Measurements from ENCODE around the gene ENOX2.
"Not testable (repeated sequence)": the region's sequence is repeated elsewhere in the genome, so short reads cannot be mapped to it uniquely, and the experiment has no call there.

ENOX2 gene

DNA sequence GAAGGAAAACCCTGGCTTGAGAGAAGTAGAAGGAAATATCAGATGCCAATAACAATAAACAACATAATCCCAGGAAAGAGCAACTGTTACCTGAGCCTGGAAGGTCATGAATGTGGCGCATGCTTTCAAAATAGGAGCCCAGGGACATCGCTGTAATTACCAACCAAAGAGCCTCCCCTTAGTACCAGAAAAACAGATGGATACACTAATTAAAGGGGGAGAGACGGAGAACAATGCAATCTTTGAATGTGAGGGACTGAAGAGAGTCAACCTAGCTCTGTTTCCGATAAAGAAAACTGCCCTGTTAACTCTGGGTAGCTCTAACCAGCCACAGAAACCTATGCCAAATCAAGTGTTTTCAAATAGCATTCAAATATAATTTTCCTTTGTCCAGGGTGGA is 161.4 kb downstream of the ENOX2 start:
- DNase-seq: no peak

DNA sequence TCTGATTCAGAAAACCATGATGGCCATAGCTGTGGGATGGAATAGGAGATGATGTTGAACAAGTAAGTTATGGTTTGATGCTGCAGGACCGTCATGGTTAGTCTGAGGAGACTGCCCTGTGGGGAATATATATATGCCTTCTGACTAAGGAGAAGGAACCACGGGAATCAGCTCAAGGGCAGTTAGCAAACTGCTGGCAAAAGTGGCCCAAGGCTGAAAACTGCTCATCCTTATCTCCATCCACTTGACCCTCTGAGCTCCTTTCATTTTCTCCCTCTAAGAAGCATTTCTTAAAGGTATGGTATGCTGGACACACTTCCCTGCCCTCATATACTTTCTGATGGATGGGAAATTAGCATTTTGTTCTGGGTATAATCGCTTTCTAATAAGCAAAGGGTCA is 161.9 kb downstream of the ENOX2 start:
- no peak for DNase-seq

DNA sequence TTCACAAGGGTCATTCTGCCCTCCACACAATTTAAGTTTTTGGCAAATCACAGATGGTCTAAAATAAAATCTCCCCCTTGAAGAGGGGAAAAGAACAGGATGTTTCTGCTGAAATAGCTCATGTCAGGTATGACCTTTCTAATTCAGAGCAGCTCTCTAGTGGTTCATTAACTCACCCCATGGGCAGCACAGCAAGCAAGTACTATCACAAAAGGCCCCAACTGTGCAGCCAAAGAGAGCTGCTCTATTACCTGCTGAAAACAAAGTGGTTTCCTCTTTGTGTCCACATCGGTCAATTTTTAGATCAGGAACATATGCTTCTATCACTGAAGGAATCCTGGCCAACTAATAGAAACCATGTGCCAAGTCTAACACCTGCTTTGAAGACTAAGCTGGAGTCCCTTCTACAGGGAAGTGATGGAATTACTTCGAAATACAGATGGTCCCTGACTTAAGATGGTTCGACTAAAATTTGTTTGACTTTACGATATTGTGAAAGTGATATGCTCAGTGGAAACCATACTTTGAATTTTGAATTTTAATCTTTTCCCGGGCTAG is 164.3 kb downstream of the ENOX2 start:
- no peak for DNase-seq

DNA sequence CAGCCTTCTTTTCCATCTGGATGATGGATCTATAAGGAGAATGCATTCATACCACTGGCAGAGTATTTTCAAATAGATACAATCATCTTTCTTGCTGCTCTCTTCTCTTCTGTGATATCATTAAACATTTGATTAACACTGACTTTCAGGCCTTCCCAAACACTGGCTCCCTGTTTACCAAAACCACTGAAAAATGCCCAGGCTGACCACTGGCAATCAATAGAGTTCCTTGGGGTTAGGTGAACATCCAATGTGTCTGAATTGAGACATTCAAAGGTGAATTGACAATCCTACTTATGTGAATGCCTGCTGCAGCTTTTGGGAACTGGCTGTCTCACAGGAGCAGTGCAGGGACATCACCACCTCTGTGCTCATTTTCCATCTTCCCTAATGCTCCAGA is 168.3 kb downstream of the ENOX2 start:
- no peak for DNase-seq

DNA sequence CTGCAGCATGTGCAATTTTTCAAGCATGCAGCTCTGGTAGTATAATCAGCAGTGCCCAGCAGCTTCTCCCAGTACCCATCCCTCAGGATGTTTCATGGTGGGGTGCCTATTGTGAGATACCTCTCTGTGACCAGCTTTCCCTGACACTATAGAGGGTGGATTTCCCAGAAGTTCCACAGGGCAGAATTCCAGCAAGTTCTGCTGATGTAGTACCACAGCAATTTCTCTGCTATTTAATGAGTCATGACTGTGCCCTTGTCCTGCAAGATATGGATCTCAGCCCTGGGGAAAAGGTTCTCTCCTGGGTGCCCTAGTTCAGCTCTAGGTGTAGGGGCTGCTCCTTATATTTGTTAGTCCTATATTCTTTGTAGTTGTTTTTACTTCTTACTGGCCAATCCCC is 174.8 kb downstream of the ENOX2 start:
- DNase-seq: no peak

DNA sequence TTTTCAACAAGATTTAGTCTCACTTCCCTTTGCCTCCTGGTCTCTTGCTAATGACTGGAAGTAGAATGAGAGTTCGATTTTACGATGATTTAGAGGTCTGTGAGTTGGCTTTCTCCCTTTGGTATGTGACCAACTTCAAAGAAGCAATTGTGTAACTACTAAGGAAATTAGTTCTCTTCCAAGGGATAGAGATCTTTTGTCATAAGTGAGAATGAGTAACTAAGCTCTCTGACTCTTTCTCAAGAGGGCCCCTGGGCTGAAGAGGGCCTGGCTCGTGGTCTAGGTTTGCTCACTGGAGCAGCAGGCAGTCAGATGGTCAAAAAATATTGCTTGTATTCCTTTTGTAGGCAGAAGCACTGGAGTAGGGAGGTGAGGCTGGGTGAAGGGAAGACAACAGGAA is 176.3 kb downstream of the ENOX2 start:
- no peak for DNase-seq

DNA sequence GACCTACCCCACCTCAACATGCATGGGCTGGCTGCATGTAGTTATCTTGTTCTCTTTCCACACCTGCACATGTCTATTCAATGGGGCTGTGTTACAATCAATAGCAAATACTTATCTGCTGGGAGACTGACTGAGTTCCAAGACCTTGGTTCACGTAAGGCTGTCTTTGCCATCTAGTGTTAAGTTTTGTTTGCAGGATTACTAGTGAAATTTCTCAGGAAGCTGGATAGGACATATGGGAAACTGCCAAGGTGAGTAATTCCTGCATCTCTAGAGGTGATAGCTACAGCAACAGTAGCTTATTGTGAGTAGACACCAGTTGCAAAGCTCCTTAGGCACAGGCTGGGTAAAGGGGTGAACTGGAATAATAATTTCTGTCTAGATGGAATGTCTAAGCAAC is 177.5 kb downstream of the ENOX2 start:
- DNase-seq: no peak

DNA sequence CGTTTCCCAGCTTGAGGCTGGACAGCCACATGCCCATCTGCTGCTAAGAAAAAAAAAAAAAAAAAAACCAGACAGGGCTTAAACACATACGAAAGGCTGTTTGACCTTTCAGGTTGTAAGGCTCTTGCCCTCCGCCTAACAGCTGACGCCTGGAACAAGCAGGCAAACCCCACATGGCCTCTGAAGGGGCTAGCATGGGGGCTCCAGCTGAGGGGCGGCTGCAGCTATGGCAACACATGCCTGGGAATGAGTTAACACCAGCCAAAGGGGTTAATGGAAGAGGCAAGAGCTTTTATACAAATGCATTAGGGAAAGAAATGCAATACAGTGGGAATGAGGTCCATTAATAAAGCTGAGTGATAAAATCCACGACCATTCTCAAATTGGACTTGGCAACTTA is 183.6 kb downstream of the ENOX2 start:
- no peak for DNase-seq

DNA sequence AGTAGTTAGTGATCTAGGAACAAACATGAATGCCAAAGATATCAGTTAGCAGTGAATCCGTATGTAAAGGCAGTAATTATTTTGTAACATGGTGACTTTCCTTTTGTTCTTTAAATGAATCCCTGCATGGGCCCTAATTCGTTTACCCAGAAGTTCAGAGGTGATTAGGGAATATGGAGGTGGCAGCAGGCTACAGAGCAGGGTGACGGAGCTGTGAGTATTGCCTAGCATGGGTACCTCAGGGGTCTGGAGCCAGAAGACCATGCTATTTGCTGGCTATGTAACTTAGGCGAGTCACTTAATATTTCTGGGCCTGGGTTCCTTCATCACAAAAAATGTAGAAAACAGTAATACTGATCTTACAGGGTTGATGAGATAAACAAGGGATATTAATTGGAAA is 184.9 kb downstream of the ENOX2 start:
- no peak for DNase-seq

DNA sequence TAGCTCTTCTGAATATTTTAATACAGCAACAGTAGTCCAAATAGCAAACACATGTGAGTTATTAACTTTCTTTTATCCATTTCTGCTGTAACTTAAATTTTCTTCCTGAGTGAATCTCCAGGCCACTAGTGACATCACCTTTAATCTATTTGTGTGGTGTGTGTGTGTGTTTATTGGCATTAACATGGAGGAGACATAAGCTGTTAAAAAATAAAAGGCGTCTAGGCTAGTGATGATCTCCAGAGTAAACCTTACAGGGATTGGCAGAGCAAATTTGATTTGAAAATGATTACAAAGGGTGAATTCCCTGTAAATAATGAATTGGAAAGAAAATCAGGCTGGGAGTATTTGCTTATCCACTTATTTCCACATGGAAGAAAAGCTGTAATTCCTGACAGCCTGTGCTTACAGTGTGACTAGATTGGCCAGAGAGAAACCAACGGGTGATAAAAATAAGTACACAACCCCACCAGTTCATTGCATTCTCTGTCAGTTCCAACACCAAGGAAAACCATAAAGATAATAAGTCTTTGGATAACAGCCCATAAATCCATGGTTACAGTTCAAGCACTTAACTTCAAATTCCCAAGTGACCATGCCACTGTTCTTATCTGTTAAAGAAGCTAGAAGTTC is 186.1 kb downstream of the ENOX2 start:
- DNase-seq: no peak

DNA sequence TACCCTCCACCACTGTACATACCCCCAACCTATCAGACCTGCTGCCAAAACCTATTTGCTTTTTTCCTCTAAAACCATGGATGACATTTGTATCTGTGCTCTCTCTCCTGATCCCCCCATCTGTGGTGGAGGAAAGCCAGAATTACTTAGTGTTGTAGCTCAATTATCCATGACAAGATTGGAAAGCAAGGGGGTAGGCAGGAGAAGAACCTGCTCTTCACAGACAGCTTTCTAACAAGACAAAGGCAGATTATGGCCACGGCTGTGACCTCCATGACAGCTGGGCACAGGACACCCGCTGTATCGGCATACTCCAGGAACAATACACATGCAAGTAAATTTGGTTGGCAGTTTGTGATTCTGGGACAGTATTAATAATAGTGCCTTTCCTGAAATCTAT is 186.7 kb downstream of the ENOX2 start:
- no peak for DNase-seq

DNA sequence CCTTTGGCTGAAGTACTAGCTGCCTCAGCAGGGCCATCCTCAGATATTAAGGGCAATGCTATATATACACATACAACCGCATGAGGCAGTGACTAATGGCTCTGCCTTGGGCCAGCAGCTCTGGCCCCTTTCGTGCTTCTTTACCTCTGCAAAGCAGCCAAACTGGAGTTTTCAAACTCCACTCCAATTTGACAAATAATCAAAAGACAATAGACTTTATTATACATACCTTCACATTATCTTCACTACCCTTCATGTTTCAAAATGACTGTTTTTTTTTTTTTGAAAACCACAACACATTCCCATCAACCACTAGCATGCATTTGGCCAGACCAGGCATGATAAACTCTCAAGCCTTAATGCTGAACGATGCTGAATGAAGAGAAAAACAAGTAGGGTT is 187.7 kb downstream of the ENOX2 start:
- no peak for DNase-seq

DNA sequence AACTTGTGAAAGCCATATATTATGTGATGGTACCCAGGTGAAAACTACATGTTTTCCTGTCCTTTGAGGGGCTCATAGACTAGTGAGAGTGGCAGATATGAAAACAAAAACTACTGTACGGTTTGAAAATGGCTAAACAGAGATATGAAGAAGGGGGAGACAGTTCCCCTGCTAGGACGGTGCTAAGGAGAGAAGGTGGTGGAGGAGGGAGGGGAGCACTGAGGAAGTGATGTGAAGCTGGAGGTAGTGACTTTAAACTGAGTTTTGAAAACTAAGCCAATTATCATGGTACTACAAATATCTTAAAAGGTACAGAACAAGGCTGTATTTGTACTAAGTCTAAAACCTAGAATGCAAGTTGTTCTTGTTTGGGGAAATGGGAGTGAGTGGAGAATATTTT is 188.3 kb downstream of the ENOX2 start:
- no peak for DNase-seq

DNA sequence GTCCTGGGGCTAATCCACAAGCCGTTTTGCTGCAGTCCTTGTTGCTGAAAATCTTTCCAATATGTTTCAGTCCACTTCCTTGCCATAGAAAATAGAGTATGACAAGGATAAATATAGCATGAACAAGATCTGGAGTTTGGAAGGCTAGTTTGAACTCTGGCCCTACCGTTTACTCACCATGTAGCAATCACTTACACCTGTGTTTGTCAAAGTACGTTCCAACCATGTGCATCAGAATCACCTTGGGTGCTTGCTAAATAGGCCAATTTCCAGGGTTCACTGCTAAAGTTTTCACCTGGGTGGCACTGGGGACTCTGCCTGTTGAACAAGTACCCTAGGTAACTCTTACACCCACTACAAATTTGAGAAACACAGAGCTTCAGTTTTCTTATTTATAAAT is 188.9 kb downstream of the ENOX2 start:
- DNase-seq: no peak

DNA sequence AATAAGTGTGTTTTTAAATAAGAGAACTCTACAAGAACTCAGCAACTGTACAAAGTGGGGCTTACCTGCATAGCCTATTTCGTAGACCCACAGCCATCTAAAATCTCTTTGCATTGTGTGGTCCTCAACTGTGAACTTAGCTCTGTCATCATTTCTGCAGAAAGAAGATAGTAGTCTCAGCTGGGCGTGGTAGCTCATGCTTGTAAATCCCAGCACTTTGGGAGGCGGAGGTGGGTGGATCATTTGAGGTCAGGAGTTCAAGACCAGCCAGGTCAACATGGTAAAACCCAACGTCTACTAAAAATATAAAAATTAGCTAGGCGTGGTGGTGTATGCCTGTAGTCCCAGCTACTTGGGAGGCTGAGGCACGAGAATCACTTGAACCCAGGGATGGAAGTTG is 193.8 kb downstream of the ENOX2 start:
- DNase-seq: not testable (repeated sequence)

DNA sequence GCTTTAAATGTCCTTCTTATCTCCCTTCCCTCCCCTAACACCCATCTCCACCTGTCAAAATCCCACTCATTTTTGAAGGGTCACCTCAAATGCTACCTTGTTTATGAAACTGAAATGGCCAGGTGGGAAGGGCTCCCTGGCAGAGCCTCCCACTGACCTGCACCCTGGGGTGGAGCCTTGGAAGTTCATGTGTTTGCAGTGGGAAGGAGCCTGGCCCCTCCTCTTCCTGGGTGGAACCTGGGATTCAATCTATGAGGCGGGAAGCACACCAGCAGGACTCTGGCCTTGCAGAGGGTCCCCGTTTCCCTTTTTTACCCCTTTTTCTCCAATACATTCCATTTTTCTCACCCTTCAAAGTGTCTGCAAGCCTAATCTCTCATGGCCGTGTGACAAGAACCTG is 197.4 kb downstream of the ENOX2 start:
- DNase-seq: no peak

DNA sequence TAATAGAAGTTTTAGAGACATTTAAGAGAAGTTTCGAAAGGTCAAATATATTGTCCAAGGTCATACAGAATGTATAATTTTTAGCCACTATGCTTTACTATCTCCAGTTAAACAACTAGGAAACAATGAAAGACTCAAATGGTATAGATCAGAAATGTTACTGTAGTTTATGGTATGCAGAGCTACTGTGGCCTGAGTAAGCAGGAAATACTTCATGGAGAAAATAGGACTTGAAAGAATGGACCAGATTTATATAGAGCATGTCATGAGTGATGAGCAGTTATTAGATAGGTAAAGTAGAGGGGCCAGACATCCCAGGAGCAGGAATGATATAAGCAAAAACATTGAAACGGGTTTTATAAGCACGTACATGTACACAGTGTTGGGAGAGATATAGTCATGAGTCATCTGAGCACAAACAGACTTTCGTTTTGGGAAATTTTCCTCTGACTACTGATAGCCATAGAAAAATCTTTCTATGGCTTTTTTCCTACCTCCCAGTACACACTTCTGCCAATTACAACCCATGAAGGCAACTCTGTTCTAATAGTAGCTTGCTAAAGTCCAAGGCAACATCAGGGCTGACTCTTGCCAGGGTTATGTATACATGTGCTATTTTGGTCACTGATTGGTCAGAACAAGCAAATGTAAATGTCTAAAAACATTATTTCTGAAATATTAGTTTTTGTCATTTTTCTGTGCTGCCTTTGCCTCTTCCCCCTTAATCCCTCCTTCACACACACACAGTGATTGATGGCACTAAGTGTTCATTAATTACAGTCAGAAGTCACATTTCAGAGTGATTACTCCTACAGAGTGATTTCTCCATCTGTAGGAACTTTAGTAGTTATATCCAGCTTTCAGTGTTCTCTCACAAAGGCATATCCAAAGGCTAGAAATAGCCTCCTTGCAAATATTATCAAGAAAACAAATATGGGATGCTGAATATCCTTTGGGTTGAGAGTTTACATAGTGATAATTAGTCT is 198.7 kb downstream of the ENOX2 start:
- no peak for DNase-seq

DNA sequence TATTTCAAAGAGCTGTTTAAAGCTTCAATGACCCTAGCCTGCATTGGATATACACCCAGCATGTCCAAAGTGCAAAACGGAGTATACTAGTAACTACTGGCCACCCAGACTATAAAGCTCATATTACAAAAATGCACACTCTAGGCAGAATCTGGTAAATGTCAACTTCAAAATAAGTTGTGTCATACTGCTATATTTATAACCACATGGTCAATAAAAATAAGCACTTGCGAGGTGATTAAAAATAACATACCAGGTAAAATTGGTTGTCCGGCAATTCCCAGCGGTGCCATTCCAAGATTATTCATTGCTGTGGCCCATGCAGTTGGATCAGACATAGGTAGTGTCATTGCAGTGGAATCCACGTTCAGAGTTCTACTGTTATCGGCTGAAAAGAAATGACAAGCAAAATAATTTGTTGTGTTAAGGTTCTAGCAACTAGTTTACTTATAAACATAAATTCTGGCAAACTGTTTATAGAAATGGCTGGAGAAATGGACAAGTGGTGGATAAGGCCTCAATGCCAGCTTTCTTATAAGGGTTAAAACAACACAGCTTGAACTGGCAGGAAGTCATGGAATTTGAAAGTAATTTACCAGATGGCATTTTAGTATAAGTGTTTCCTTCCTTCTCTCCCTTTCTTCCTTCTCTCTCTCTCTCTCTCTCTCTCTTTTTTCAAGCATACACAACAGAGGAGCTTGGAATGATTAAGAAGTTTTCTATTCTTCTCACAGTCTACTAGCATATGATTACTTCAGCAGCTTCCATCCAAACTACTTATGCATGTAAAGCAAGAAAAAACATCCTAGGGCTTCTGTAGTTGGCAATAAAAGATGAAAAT is 199.9 kb downstream of the ENOX2 start:
- DNase-seq: no peak

DNA sequence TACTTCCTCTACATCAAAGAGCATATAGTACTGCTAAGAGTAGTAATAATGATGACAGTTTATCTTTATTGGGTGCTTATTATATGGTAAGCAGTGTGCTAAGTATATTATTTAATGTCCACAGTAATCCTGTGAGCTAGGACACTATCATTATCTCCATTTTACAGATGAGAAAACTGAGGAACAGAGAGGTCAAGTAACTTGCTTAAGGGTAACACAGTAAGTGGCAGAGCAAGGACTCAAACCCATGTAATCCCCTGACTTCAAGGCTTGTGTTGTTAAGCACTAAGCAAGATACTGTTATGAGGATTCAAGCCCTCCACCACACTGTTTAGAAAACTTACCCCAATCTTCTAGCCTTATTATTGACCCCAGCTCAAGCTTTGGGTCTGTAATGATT is 202.4 kb downstream of the ENOX2 start:
- DNase-seq: no peak

DNA sequence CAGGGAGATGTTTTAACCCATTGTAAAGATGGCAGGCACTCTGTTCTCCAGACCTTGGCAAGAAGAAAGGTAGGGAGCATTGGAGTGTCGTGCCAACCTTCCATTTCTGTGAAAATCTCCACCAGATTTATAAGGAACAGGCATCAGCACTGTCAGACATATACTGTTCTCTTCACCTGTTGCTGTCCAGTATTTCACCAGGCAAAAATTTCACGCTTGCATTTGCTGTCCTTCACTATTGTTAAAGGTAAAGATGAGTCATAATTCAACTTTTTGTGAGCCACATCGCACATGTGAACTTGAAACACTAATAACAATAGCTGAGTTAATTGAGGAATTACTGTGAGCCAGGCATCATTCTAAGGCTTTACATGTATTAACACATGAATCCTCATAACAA is 203.4 kb downstream of the ENOX2 start:
- no peak for DNase-seq

DNA sequence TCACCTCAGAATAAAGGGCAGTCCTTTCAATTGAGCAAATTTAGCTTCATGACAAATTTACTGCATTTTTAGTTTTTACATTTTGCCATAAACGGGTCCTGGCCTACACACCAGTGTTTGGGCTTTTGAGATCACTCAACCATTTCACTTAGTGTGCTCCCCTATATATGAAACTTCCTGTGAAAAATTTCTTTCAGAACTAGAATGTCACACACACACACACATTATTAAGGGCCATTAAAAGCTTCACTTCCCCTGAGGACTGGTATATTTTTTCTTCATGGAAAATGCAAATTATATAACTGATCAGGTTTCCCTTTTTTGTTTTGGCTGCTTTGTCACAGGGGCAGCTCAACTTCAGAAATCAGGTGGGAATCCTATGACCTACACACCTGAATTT is 206.5 kb downstream of the ENOX2 start:
- DNase-seq: no peak

DNA sequence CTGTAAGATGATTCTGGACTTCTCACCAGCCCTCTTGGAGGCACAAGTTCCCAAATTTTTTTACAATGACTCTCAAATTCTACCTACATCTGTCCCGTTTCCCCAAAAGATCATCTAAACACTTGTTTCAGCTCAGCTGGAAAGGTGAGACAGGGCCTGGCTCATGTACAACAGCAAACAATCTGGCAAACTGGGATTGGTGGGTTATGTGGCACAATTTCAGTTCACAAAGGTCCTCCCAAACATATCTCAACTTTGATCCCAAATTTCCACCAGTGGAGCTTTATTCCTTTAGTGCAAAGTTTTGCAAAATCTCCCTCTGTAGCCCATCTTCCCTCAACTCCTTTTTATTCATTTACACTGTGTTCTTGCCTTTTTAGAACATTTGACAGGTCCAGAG is 207.1 kb downstream of the ENOX2 start:
- DNase-seq: no peak

DNA sequence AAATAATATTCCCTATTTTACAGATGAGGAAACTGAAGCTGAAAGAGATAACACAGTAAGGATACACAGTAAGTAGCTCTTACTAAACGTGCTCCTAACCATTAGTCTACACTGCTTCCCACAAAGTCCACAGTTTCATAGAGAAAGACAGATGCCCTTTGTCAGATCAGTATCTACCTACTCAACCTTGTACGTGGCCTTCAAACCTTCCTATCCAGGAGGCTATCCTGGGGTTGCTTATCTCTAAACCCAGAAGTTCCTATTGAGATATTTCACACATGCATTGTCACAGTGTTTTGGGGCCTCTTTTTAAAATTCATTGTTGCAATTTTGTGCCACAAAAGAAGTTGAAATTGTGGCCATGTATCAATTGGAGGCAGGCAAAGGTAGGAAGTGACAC is 208.0 kb downstream of the ENOX2 start:
- no peak for DNase-seq
